H9 (cell line): ENCODE results near the gene FAXC. TPM values are rescaled to one million over a fixed set of nuclear protein-coding genes. Genes with fewer than 3 reads are reported as not detected.

Experiments
- DNase-seq: peaks from one replicate; pipeline ENCODE4 v3.0.0-alpha.2; 2017
- H2AFZ ChIP-seq: one replicate; pipeline ENCODE4 v1.6.1; 2013; ENCODE audit warnings: mild to moderate bottlenecking, low read length, control low read depth, moderate library complexity
- H2AK5ac ChIP-seq: 2 replicates; pipeline ENCODE4 v1.6.1; 2013; ENCODE audit warnings: low read length, control low read depth, mixed read lengths; ENCODE audit not compliant: insufficient read length
- H2BK120ac ChIP-seq: one replicate; pipeline ENCODE4 v1.6.1; 2013; ENCODE audit warnings: low read depth, mild to moderate bottlenecking, low read length, control low read depth, inconsistent platforms; ENCODE audit not compliant: poor library complexity, severe bottlenecking
- H2BK12ac ChIP-seq: 2 replicates; pipeline ENCODE4 v1.6.1; 2013; ENCODE audit warnings: low read length, control low read depth, mixed read lengths, low read depth; ENCODE audit not compliant: insufficient read length
- H2BK15ac ChIP-seq: 2 replicates; pipeline ENCODE4 v1.6.1; 2013; ENCODE audit warnings: low read depth, low read length, control low read depth
- H2BK20ac ChIP-seq: one replicate; pipeline ENCODE4 v1.6.1; 2013; ENCODE audit warnings: low read depth, mild to moderate bottlenecking, low read length, control low read depth, inconsistent platforms; ENCODE audit not compliant: poor library complexity, severe bottlenecking
- H2BK5ac ChIP-seq: 2 replicates; pipeline ENCODE4 v1.6.1; 2013; ENCODE audit warnings: low read length, control low read depth, mixed read lengths; ENCODE audit not compliant: insufficient read length
- H3K14ac ChIP-seq: 2 replicates; pipeline ENCODE4 v1.6.1; 2013; ENCODE audit warnings: low read length, control low read depth; ENCODE audit not compliant: insufficient read depth
- H3K18ac ChIP-seq: 2 replicates; pipeline ENCODE4 v1.6.1; 2013; ENCODE audit warnings: low read depth, mild to moderate bottlenecking, mixed read lengths, low read length, control low read depth; ENCODE audit not compliant: insufficient read length
- H3K23ac ChIP-seq: 2 replicates; pipeline ENCODE4 v1.6.1; 2013; ENCODE audit warnings: low read length, control low read depth, mixed read lengths, low read depth; ENCODE audit not compliant: insufficient read length
- H3K23me2 ChIP-seq: 2 replicates; pipeline ENCODE4 v1.6.1; 2013; ENCODE audit warnings: low read depth, mild to moderate bottlenecking, mixed read lengths, low read length, control low read depth; ENCODE audit not compliant: insufficient read length, poor library complexity, severe bottlenecking
- H3K27ac ChIP-seq: 2 replicates; pipeline ENCODE4 v1.5.1; 2013; ENCODE audit warnings: low read length, control low read depth, mixed read lengths, low read depth; ENCODE audit not compliant: insufficient read length
- H3K27me3 ChIP-seq: 2 replicates; pipeline ENCODE4 v1.6.1; 2013; ENCODE audit warnings: low read length, control low read depth, inconsistent platforms; ENCODE audit not compliant: insufficient read depth
- H3K4ac ChIP-seq: 2 replicates; pipeline ENCODE4 v1.6.1; 2013; ENCODE audit warnings: low read depth, mild to moderate bottlenecking, control low read depth, inconsistent platforms, low read length, moderate library complexity
- H3K4me1 ChIP-seq: 2 replicates; pipeline ENCODE4 v1.6.1; 2013; ENCODE audit warnings: low read length, control low read depth, inconsistent platforms; ENCODE audit not compliant: insufficient read depth
- H3K4me2 ChIP-seq: 2 replicates; pipeline ENCODE4 v1.6.1; 2013; ENCODE audit warnings: low read length, control low read depth, mixed read lengths; ENCODE audit not compliant: insufficient read length, insufficient read depth
- H3K56ac ChIP-seq: 2 replicates; pipeline ENCODE4 v1.6.1; 2013; ENCODE audit warnings: low read depth, mild to moderate bottlenecking, mixed read lengths, low read length, control low read depth; ENCODE audit not compliant: insufficient read length
- H3K79me1 ChIP-seq: 2 replicates; pipeline ENCODE4 v1.6.1; 2013; ENCODE audit warnings: low read depth, mild to moderate bottlenecking, moderate library complexity, low read length, control low read depth, inconsistent platforms; ENCODE audit not compliant: insufficient read depth, poor library complexity, severe bottlenecking
- H3K79me2 ChIP-seq: 2 replicates; pipeline ENCODE4 v1.6.1; 2013; ENCODE audit warnings: low read length, control low read depth, inconsistent platforms; ENCODE audit not compliant: insufficient read depth
- H3K9ac ChIP-seq: 2 replicates; pipeline ENCODE4 v1.6.1; 2013; ENCODE audit warnings: low read length, control low read depth, mixed read lengths; ENCODE audit not compliant: insufficient read length; ENCODE audit errors: extremely low read depth
- H3K9me3 ChIP-seq: one replicate; pipeline ENCODE4 v1.6.1; 2013; ENCODE audit warnings: low read depth, low read length, inconsistent platforms; ENCODE audit not compliant: control insufficient read depth
- H3T11ph ChIP-seq: one replicate; pipeline ENCODE4 v1.6.1; 2013; ENCODE audit warnings: mild to moderate bottlenecking, low read length, control low read depth, inconsistent platforms
- H4K20me1 ChIP-seq: one replicate; pipeline ENCODE4 v1.6.1; 2013; ENCODE audit not compliant: control insufficient read depth, insufficient read length, insufficient read depth
- H4K5ac ChIP-seq: 2 replicates; pipeline ENCODE4 v1.6.1; 2013; ENCODE audit warnings: low read depth, mild to moderate bottlenecking, mixed read lengths, low read length, control low read depth; ENCODE audit not compliant: insufficient read length
- H4K8ac ChIP-seq: replicated peaks from 2 replicates; pipeline ENCODE4 v1.6.1; 2013; ENCODE audit warnings: low read length, control low read depth, mixed read lengths, low read depth; ENCODE audit not compliant: insufficient read length
- H4K91ac ChIP-seq: 2 replicates; pipeline ENCODE4 v1.6.1; 2013; ENCODE audit warnings: low read depth, mild to moderate bottlenecking, moderate library complexity, mixed read lengths, low read length, control low read depth; ENCODE audit not compliant: insufficient read length
- H3K27ac Mint-ChIP-seq, 3 experiments: 2 replicates in 2 of 3; 3 replicates in 1 of 3; pipeline ENCODE4 v1.8.0; 2020 to 2021; ENCODE audit warnings: mixed read lengths in 3 of 3, mild to moderate bottlenecking in 1 of 3, moderate library complexity in 1 of 3
- H3K27me3 Mint-ChIP-seq: 2 replicates; pipeline ENCODE4 v1.8.0; 2021; ENCODE audit warnings: low read depth, mild to moderate bottlenecking, moderate library complexity, mixed read lengths
- H3K36me3 Mint-ChIP-seq, 3 experiments: 2 replicates in 2 of 3; 3 replicates in 1 of 3; pipeline ENCODE4 v1.8.0; 2020 to 2021; ENCODE audit warnings: low read depth in 3 of 3, mixed read lengths in 3 of 3; ENCODE audit not compliant: insufficient read depth in 1 of 3
- H3K4me1 Mint-ChIP-seq, 2 experiments: 2 replicates each; pipeline ENCODE4 v1.8.0; 2020; ENCODE audit warnings: mixed read lengths in 2 of 2
- H3K4me3 Mint-ChIP-seq, 2 experiments: 2 replicates in 1 of 2; 3 replicates in 1 of 2; pipeline ENCODE4 v1.8.0; 2020 to 2021; ENCODE audit warnings: mild to moderate bottlenecking in 2 of 2, mixed read lengths in 2 of 2, moderate library complexity in 1 of 2
- H3K9me3 Mint-ChIP-seq, 2 experiments: 2 replicates in 1 of 2; 3 replicates in 1 of 2; pipeline ENCODE4 v1.8.0; 2020; ENCODE audit warnings: mild to moderate bottlenecking in 2 of 2, mixed read lengths in 2 of 2, moderate library complexity in 1 of 2
- WGBS: extraction: QIAGEN DNeasy Blood & Tissue Kit; methylation state at CpG from one replicate; pipeline ENCODE4 v1.1.7; 2013; ENCODE audit warnings: missing lambda C conversion rate, low lambda C conversion rate, mixed read lengths; ENCODE audit not compliant: insufficient read length; ENCODE audit errors: extremely low coverage; 5-methylcytosine and 5-hydroxymethylcytosine counted together
- total RNA-seq: library from RNA; stranded (reverse); gene quantifications from 2 replicates; pipeline ENCODE4 v1.2.1, GENCODE V29; 2021
- TF ChIP-seq, protein P1 (sequence below): fragments of 200-600 bp; sonication (generic); conservative IDR thresholded peaks from 3 replicates; pipeline ENCODE4 v1.8.0; 2021; ENCODE audit warnings: antibody characterized with exemption, mild to moderate bottlenecking

The FAXC gene
- total RNA-seq, 1 experiment from 2014 or later: 17.2 TPM

DNA sequence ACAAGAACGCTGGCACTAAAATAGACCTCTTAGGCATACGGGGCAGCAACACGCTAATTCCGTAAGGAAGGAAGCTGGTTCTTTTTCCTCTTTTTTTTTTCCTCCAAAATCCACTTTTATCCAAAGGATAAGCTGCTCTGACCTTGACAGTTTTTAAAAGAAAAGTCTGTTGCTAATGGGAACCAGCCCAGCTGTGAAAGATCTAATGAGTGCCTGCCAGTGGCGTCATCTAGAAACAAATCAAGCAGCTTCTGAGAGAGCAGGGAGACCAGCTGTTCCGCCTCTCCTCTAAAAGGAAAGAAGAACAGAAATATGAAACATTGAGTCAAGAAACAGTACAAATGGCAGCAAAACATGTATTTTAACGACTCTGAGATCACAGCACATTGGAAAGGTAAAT, 78.6 kb downstream of the FAXC start:
- Histone ChIP-seq H2BK5ac (no peak overlapping the region), H3K4ac (no peak overlapping the region), H3K79me1 (no peaks in the 10 kb centered on the region), H2AFZ (no peak overlapping the region), H3K23ac (no peak overlapping the region), H2BK15ac (no peak overlapping the region), H3K27ac (no peak overlapping the region), H4K5ac (no peak overlapping the region), H4K20me1 (no peaks in the 10 kb centered on the region), H3K23me2 (no peaks in the 10 kb centered on the region), H3T11ph (no peak overlapping the region), H3K14ac (no peak overlapping the region), H3K56ac (no peak overlapping the region), H4K8ac (no peak overlapping the region), H3K9me3 (no peaks in the 10 kb centered on the region), H2BK20ac (no peak overlapping the region), H3K4me2 (no peak overlapping the region), H3K79me2 (no peaks in the 10 kb centered on the region), H2AK5ac (no peak overlapping the region), H2BK12ac (no peak overlapping the region), H3K4me1 (peaks cover 12% of the 10 kb centered on the region; the same call in 1 of the 2 replicates), H2BK120ac (no peak overlapping the region), H3K27me3 (no peaks in the 10 kb centered on the region; the same call in 1 of the 2 replicates), H4K91ac (no peak overlapping the region), H3K9ac (no peak overlapping the region), H3K18ac (no peak overlapping the region)
- H3K4me3 Mint-ChIP-seq: no peak overlapping the region
- H3K27me3 Mint-ChIP-seq: peaks cover 6% of the 10 kb centered on the region
- TF ChIP-seq, protein P1, sequence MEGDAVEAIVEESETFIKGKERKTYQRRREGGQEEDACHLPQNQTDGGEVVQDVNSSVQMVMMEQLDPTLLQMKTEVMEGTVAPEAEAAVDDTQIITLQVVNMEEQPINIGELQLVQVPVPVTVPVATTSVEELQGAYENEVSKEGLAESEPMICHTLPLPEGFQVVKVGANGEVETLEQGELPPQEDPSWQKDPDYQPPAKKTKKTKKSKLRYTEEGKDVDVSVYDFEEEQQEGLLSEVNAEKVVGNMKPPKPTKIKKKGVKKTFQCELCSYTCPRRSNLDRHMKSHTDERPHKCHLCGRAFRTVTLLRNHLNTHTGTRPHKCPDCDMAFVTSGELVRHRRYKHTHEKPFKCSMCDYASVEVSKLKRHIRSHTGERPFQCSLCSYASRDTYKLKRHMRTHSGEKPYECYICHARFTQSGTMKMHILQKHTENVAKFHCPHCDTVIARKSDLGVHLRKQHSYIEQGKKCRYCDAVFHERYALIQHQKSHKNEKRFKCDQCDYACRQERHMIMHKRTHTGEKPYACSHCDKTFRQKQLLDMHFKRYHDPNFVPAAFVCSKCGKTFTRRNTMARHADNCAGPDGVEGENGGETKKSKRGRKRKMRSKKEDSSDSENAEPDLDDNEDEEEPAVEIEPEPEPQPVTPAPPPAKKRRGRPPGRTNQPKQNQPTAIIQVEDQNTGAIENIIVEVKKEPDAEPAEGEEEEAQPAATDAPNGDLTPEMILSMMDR: no peak
- H3K27ac Mint-ChIP-seq: no peak overlapping the region; a peak in 1 of 7 replicates
- no peak for DNase-seq
- H3K36me3 Mint-ChIP-seq: peaks cover 5 to 11% (median 5%) of the 10 kb centered on the region in 3 experiments; a peak in 4 of 7 replicates
- peaks cover 6 to 9% of the 10 kb centered on the region in 2 experiments; a peak in 4 of 5 replicates for H3K9me3 Mint-ChIP-seq
- WGBS: no CpG with 5 or more reads among the region's 7 CpGs
- peaks cover 35 to 38% of the 10 kb centered on the region in 2 experiments for H3K4me1 Mint-ChIP-seq
